NCI-H187 treated with DMSO at 0.1 percent for 48 hours (cell line): ENCODE measurements around the gene DMD.

Source experiments
- DNase-seq: peaks from one replicate; lab custom pipeline; 2025; lab: John Stamatoyannopoulos, UW

The DMD gene

GRCh38 chrX:31271615-31272471 is 1939.5 kb downstream of the DMD start:
- no peak for DNase-seq

DNA sequence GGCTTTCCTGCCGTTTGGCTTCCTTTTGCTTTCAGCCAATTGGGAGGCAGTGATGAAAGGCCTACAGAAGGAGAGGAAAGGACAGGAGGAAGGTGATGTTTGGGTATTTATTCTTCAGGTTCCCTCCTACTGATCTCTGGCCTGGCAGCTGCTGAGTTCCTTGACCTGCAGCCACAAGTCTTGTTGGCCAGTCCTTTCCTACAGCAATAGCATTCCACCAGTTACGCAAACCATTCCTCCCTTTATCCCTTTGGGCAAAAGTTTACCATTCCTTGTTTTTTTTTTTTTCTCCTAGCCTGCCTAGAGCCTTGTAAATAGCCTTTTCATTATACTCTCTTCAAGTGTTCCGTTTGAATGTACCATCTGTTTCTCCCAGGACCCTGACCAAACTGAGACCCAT is 1941.4 kb downstream of the DMD start:
- DNase-seq: no peak

DNA sequence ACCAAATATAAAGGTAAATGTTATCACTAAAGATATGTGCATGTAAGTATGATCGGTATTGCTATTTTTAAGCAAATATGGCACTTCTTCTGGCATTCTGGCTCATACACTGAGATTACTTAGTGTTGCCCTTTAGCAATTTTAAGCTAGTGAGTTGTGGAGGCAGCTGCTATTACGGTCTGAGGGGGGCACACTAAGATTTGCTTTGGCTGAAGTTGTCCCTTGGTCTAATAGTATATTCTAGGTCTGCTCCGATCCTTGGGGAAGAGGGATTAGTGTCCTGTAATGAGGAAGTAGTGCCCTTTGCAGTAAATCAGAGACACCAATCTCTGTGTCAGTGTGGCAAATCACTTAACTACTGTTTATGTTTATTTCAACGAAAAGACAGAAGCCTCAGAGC is 1943.0 kb downstream of the DMD start:
- DNase-seq: no peak

GRCh38 chrX:31266203-31267076 is 1944.9 kb downstream of the DMD start:
- DNase-seq: no peak

- no peak for DNase-seq
These were observed 1946.0 kb downstream of the DMD start for GRCh38 chrX:31265383-31265782.

DNA sequence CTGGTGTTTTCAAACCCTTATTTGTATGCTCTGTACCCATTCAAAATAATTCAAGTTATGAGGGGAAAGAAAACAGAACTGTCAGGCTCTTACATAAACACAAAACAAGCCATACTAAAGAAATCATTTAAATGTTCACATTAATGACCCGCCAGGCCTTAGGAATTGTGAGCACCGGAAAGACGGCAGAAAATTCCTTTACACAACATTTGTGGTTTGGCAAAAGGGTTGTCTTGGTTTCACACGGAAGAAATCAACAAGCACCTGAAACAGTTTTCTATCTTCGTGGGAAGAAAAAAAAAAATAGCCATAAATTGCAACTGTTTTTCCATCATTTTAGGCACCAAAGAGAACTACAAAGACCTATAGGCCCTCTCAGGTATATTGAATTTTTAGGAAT is 1951.0 kb downstream of the DMD start:
- DNase-seq: no peak

DNA sequence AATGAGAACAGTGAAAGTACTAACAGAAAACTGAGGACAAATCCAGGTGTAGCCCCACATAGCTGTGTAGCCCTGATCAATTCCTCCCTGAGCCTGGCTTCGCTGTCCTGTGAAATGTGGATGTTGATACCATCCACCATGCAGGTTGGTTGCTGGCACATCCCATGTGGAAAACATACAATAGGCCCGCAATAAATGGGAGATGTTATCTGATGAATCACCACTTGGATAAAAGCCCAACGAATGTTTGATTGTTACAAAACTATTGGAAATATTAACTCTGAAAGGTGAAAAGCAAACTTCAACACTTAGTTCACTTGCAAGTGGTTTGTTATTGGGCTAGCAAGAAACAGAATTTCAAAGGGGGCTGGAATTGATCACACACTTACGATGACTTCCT is 1953.2 kb downstream of the DMD start:
- DNase-seq: no peak

DNA sequence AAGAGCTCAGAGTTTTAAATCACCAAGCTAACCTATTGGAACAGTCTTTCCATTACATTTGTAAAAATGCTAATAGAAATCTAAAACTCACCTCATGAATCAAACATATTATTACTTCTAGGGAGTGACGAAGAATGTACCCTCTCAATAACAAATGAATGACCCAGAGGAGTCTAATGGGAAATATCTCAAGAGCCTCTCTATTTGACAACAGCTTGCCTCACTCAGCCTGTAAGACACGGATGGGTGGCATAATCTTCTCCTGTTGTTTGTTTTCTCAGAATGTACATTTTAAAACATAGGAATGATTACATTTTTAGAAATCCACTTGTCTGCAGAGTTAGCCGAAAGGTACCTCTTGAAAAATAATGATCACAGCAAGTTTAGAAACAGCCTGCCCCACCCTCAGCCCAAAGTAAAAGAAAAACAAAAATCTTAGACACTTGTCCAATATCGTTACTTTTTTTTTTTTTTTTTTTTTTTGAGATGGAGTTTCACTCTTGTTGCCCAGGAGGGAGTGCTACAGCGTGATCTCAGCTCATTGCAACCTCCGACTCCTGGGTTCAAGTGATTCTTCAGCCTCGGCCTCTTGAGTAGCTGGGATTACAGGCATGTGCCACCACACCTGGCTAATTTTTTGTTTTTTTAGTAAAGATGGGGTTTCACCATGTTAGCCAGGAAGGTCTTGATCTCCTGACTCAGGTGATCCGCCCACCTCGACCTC is 1955.9 kb downstream of the DMD start:
- DNase-seq: no peak

- DNase-seq: no peak
These were observed 1959.2 kb downstream of the DMD start for GRCh38 chrX:31252133-31252532.

DNA sequence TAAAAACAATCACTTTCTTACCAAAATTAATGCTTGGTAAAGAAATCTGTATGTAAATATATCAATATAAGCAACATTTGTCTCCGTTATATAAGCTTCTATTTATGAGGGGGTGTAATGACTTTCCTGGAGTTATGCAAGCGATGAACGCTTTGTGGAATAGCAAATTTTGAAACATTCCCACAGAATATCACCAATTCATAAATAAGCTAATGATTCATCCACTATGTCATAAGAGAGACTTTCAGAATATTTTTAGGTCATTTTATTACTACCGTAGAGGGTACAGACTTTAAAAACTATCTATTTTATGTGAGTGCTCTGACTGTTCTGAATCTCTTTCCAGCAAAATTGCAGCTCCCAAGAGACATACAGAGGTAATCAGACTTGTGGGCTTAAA is 1960.0 kb downstream of the DMD start:
- no peak for DNase-seq

GRCh38 chrX:31245714-31246113 is 1965.6 kb downstream of the DMD start:
- DNase-seq: no peak

- DNase-seq: no peak
These were observed 1967.5 kb downstream of the DMD start for GRCh38 chrX:31243804-31244203.

GRCh38 chrX:31240982-31241381 is 1970.4 kb downstream of the DMD start:
- DNase-seq: no peak

DNA sequence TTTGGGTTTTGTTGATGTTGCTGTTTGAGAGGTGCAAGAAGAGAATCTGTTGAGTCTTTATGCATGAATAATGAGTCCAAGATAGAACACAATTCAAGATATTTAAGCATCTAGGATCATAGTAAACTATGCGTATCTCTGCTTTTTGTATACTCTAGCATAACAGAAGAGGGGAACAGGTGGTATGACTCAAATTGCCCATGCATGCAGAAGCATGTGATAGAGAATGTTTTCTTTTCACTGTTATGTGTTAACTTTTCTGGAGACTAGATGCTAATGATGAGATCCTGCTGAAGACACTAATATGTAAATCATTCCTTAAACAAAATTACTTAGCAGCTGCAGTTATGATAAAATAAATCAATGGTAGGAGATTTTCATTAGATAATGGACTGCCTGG is 1974.2 kb downstream of the DMD start:
- DNase-seq: no peak

DNA sequence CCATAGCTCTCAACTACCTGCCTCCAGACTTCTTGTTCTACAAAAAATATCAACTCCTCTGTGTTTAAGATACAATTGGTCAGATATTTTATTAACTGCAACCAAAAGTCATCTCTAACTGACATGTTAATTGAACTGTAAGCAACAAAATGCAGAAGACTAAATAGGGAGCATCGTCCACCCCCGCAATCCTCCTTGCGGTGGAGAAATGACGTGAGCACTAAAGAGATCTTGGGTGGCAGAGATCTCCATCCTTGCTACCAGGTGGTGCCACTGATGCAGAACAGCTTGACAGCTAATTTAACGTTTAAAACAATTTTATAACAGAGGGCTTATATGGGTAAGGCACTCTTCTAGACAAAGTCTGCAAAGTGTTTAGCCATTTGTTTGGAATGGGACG is 1975.1 kb downstream of the DMD start:
- no peak for DNase-seq

GRCh38 chrX:31233941-31234496 is 1977.3 kb downstream of the DMD start:
- no peak for DNase-seq

DNA sequence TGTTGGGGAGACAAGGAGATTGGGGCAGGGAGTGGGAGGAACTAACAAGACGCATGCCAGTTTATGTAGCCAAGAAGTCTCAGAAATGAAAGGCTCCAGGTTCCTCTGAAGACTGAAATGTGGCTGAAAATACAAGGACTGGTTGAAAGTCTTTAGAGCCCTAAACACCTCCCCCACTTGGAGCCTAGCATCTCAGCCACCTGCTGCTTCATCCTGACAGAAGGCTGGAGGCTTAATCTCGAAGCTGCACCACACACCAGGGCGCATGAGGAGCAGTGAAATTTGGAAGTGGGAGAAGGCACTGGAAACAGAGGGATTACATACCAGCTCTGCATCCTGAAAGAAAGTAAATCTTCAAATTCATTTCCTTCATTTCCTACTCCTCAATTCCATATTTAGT is 1978.8 kb downstream of the DMD start:
- no peak for DNase-seq

- no peak for DNase-seq
These were observed 1982.4 kb downstream of the DMD start for GRCh38 chrX:31228909-31229308.

- no peak for DNase-seq
These were observed 1982.9 kb downstream of the DMD start for GRCh38 chrX:31228415-31228832.

GRCh38 chrX:31227250-31227649 is 1984.1 kb downstream of the DMD start:
- no peak for DNase-seq

- no peak for DNase-seq
These were observed 1985.5 kb downstream of the DMD start for GRCh38 chrX:31225819-31226218.

DNA sequence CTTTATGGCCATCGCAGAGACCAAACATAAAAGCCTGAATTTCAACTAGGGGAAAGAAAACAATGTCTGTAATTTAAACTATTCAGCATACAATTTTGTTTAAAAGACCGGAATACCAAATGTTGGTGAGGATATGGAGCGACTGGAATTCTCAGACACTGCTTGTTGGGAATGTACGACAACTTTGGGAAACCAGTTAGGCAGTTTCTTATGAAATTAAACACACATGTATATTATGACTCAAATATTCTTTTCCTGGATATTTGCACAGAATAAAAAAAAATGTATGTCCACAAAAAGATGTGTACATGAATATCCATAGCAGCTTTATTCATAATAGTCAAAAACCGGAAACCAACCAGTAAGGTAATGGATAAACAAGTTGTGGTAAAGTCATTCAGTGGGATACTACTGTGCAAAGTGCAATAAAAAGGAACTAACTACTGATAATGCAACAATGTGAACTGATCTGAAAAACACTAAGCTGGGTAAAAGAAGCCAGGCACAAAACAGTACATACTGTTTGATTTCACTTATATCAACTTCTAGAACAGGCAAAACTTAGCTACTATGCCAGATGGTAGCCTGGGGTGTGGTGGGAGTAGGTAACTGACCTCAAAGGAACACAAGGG is 1986.9 kb downstream of the DMD start:
- no peak for DNase-seq
